UCSD-AML1 (cell line): ENCODE data around the gene PIGB.
A peak's percentile ranks its signal among the peaks of the same experiment; 100 is the strongest.
"Not testable (repeated sequence)": the region's sequence is repeated elsewhere in the genome, so short reads cannot be mapped to it uniquely, and the experiment has no call there.

Source experiments
- DNase-seq: peaks from one replicate; lab custom pipeline; 2025; ENCODE audit not compliant: unreplicated experiment; lab: John Stamatoyannopoulos, UW

The PIGB gene

GRCh38 chr15:55297315-55297714, 21.7 kb upstream of the PIGB start:
- no peak for DNase-seq

GRCh38 chr15:55302801-55303200, 16.2 kb upstream of the PIGB start:
- not testable (repeated sequence) for DNase-seq

- DNase-seq: peak; percentile 9
These were observed 665 bp downstream of the PIGB start for GRCh38 chr15:55319537-55320237.

- no peak for DNase-seq
These were observed 1.2 kb downstream of the PIGB start for GRCh38 chr15:55320238-55320550.

- DNase-seq: no peak
These were observed 1.9 kb downstream of the PIGB start for GRCh38 chr15:55320963-55321362.

- no peak for DNase-seq
These were observed 3.4 kb downstream of the PIGB start for GRCh38 chr15:55322467-55322866.

GRCh38 chr15:55327387-55327786, 8.4 kb downstream of the PIGB start:
- DNase-seq: no peak

- DNase-seq: no peak
These were observed 15.3 kb downstream of the PIGB start for GRCh38 chr15:55334371-55334770.

- DNase-seq: no peak
These were observed 16.0 kb downstream of the PIGB start for GRCh38 chr15:55334997-55335396.

GRCh38 chr15:55337160-55337559, 18.1 kb downstream of the PIGB start:
- no peak for DNase-seq

GRCh38 chr15:55343168-55343567, 24.1 kb downstream of the PIGB start:
- no peak for DNase-seq

GRCh38 chr15:55344206-55344605, 25.2 kb downstream of the PIGB start:
- no peak for DNase-seq

GRCh38 chr15:55348281-55348778, 29.3 kb downstream of the PIGB start:
- DNase-seq: no peak

GRCh38 chr15:55349282-55349681, 30.3 kb downstream of the PIGB start:
- no peak for DNase-seq

- DNase-seq: no peak
These were observed 34.0 kb downstream of the PIGB start for GRCh38 chr15:55353025-55353424.

- DNase-seq: no peak
These were observed 38.1 kb downstream of the PIGB start for GRCh38 chr15:55356985-55357585.

GRCh38 chr15:55357774-55358173, 38.8 kb downstream of the PIGB start:
- DNase-seq: no peak

GRCh38 chr15:55358471-55358870, 39.4 kb downstream of the PIGB start:
- no peak for DNase-seq

- no peak for DNase-seq
These were observed 41.2 kb downstream of the PIGB start for GRCh38 chr15:55360256-55360655.

GRCh38 chr15:55361048-55361447, 42.0 kb downstream of the PIGB start:
- no peak for DNase-seq

GRCh38 chr15:55362641-55363040, 43.6 kb downstream of the PIGB start:
- DNase-seq: no peak

GRCh38 chr15:55366981-55367380, 48.0 kb downstream of the PIGB start:
- DNase-seq: no peak
